NCI-H1694 treated with DMSO at 0.1 percent for 48 hours (cell line): ENCODE measurements around the gene IP6K1.
"Not testable (repeated sequence)": the region's sequence is repeated elsewhere in the genome, so short reads cannot be mapped to it uniquely, and the experiment has no call there.

Source experiments
- DNase-seq: peaks from one replicate; lab custom pipeline; 2025; lab: John Stamatoyannopoulos, UW

IP6K1 gene

GRCh38 chr3:49712166-49712565 is 74.2 kb downstream of the IP6K1 start:
- no peak for DNase-seq

- DNase-seq, result no peak
Observed at GRCh38 chr3:49711489-49711888, 74.9 kb downstream of the IP6K1 start.

GRCh38 chr3:49709852-49710251 is 76.5 kb downstream of the IP6K1 start:
- DNase-seq, result no peak

- DNase-seq, result peak; percentile 11
Observed at GRCh38 chr3:49707113-49707480, 79.2 kb downstream of the IP6K1 start.

GRCh38 chr3:49706456-49707112 is 79.8 kb downstream of the IP6K1 start:
- DNase-seq, result no peak

- DNase-seq, result no peak
Observed at GRCh38 chr3:49705390-49705960, 80.9 kb downstream of the IP6K1 start.

- DNase-seq, result no peak
Observed at GRCh38 chr3:49704629-49705028, 81.7 kb downstream of the IP6K1 start.

GRCh38 chr3:49703956-49704355 is 82.4 kb downstream of the IP6K1 start:
- DNase-seq, result no peak

GRCh38 chr3:49703443-49703927 is 82.9 kb downstream of the IP6K1 start:
- DNase-seq, result peak; percentile 36

GRCh38 chr3:49702672-49703071 is 83.7 kb downstream of the IP6K1 start:
- no peak for DNase-seq

- no peak for DNase-seq
Observed at GRCh38 chr3:49701388-49702077, 84.8 kb downstream of the IP6K1 start.

GRCh38 chr3:49700453-49701128 is 85.8 kb downstream of the IP6K1 start:
- no peak for DNase-seq

GRCh38 chr3:49700014-49700413 is 86.3 kb downstream of the IP6K1 start:
- no peak for DNase-seq

GRCh38 chr3:49699281-49699979 is 86.9 kb downstream of the IP6K1 start:
- no peak for DNase-seq

- not testable (repeated sequence) for DNase-seq
Observed at GRCh38 chr3:49695350-49696015, 90.9 kb downstream of the IP6K1 start.

GRCh38 chr3:49694409-49695070 is 91.8 kb downstream of the IP6K1 start:
- not testable (repeated sequence) for DNase-seq

GRCh38 chr3:49691481-49691880 is 94.9 kb downstream of the IP6K1 start:
- DNase-seq, result not testable (repeated sequence)

GRCh38 chr3:49690856-49691255 is 95.5 kb downstream of the IP6K1 start:
- not testable (repeated sequence) for DNase-seq

- not testable (repeated sequence) for DNase-seq
Observed at GRCh38 chr3:49689908-49690624, 96.3 kb downstream of the IP6K1 start.
